ENCODE results near the gene PLA2G4A.

The PLA2G4A gene

DNA sequence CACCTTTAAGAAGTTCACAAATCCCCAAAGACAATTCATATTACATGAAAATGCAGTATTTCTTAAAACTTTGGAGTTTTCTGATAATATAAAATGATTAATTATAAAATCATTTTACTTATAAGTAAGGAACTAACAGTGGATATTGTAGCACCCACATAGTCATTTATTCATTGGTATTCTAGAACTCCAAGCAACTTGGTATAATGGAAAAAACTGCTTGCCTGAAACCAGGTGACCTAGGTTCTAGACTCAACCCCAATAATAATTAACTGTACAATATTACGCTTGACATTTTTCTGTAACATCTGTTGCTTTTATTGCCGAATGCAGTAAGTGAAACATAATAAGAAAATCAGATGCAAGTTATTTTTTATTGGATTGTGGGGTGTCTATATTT, 2.4 kb downstream of the PLA2G4A start:
- DNase-seq = no peak

DNA sequence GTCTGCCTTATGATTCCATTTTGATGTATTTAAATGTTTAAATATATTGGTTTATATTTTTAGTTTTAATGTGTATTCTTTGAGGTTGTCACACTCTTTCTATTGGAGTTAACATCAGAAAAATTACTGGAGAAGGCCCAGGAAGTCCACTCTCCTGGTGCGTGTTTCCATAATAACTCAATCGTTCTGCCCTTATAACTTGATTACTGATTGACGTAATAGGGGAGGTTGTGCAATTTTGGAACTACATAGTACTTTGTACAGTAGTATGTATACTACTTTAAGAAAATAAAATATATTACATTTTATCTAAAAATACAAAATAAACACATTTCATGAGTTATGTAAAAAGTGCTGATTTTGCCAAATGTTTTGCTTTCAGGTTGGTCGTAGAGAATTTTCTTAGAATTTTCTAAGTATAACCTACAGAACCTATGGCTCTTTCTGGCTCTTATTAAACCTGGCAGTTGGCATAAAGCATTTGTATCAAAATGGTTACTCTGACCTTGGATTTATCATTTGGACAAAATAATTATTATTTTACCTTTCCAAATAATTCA, 5.7 kb downstream of the PLA2G4A start:
- no peak for DNase-seq

DNA sequence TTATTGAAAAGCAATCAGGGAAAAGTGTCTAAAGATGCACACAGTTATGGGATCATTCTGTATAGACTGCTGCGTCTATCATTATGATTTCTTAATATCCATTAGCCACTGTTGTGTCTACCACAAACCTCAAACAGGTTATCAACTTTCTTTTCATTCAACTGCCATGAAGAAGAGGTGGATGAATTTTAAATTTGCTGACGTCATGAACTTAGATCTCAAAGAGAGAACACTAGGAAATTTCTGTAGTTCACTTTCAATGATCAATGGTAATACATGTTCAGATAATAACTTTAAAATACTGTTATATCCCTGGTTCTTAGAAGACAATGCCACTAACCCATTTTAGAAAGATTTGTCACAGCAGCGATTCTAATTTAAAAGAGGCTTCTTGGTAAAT, 6.7 kb downstream of the PLA2G4A start:
- no peak for DNase-seq

DNA sequence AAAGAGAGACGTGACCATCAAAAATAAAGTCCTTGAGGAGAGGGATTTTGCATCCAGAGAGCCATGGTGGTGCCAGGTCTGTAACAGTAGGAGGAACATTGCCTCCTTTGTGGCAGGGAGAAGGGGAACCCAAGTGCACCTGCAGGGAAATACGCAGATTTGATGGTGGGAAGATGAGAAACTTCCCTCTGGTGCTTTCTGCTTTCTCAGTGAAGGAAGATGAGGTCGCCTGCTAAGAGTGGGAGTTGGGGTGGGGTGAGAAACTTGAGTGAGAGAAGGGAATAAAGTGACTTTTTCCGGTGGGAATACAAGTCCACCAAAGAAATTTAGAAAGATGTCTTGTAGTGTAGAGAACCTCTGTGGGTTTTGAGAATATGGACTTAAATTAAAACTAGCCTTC, 9.1 kb downstream of the PLA2G4A start:
- DNase-seq = no peak

DNA sequence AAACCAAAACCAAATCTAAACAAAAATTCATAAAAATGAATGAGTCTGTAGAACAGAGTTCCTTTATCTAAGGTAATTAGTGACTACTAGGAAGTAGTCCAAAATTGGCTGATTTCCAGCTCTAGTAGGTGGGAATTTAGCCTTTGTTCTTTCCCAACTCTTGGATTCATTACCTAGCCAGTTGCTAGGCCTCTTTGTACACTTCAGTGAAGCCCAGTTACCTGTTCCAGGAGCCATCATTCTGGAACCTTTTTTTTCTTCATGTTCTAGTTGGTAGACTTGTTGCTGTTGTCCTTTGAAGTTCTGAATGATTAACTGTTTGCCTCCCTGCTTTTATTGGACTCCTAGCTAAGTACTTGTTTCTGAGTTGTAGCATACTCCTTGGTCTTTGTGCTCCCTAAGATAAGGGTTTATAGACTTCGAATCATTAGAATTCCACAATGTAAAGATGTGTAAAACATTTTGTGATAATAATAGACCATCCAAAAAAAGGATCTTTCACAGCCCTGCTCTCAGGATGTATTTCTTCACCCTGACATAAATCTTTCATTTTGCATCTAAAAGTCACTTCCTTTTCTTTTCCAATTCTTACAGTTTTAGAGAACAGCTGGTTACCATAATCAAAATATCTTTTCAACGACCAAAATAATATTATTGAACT, 9.8 kb downstream of the PLA2G4A start:
- DNase-seq = no peak

DNA sequence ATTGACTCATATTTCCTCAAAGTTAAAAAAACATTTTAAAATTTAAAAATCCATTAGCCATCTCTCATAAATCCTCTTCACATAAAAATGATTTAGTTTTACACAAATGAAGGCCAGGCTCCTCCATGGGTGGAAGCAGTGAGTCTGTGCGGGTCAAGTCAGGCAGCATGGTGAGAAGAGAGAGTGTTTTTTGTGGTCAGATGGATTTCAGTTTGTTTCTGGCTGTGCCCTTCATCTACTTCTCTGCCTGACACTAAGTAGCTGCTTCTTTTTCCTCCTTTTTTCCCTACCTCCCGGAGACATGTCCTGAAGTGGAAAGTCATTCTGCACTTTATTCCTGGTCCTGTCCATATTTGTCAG, 10.3 kb downstream of the PLA2G4A start:
- no peak for DNase-seq

DNA sequence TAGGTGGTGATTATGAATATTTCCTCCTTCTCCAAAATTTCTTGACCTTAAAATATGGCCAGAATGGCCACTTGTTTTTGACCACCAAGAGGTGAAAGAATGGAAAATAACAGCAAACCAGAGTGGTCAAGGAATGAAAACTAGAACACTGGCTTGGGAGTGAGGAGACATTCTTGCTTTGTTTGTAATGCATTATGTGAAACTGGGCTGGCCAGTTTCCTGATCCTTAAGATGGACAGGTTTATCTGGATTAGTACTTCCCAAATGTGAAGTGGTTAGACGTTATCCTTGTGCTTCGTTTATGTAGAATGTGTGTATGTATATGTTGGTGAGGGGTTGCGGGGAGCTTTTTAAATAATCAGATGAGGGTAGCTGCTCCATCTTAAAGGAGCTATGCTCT, 12.8 kb downstream of the PLA2G4A start:
- no peak for DNase-seq

DNA sequence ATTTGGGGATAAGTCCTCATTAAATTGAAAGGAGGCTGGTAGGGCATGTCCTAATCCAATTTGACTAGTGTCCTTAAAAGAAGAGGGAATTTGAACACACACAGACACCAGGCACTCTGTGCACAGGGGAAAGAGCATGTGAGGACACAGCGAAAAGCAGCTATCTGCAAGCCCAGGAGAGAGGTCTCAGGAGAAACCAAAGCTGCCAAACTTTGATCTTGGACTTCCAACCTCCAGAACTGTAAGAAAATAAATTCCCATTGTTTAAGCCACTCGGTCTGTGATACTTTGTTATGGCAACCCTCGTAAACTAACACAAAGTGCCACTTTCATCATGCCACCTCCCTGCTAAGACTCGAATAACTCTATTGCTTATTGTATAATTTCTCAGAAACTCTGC, 13.8 kb downstream of the PLA2G4A start:
- DNase-seq = no peak

DNA sequence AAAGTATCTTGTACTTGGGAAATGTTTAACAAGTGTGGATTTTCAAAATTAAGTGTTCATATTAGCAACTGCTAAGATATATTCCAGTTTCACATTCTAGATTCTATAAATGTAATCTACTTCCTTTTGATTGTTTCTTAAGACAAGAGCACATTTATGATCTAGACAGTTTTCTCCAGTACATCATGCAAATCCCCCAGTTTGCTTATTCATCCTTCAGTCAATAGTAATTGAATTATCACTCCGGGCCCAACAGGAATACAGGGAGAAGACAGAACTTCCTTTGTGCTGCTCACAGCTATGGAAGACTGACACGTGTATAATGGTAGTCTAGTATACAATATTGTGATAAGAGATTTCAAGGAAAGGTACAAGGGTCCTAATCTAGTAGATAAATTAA, 14.5 kb downstream of the PLA2G4A start:
- DNase-seq = no peak

DNA sequence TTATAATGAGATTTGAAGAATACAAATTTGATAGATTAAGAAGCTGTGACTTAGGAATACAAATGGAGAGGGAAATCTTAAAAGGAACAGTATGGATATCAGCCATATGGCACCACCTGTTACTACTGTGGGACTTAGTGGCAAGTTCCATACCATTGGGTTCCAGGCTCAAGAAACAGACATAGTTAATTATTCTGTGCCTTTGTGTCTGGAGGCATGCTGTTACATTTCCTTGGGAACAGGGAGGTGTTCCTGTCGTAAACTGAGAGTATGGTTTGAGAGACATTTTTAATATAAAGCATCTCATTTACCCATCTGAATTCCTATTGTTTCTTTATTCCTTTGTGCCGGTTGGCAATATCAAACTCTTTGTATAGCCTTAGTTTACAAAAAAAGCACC, 15.2 kb downstream of the PLA2G4A start:
- DNase-seq = no peak

DNA sequence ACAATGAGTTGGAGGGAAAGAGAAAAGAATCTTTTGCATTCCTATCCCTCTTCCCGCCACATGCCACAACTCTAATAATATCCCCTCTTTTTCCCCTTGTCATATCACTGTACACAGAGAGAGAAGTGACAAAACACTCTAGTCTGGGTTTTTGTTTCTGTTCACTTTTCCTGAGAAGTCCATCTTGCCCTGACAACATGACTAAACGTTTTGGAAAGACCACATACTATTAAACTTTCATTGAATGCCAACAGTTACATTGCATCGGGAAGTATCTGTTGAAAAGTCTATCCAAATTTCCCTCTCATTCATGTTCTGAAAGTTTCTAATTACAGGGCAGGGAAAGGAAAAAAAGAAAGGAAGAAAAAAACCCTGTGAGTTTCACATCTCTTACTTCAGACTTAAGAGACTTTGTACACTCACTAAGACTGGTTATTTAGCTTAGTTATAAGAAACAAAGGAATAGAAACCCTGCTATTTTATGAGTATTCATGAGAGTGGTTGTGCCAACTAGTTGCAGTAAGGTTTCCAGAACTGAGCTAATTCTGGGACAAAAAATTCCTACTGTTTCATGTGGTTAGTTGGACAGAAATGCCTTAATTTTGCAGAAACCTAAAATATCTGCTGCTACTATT, 16.9 kb downstream of the PLA2G4A start:
- no peak for DNase-seq

DNA sequence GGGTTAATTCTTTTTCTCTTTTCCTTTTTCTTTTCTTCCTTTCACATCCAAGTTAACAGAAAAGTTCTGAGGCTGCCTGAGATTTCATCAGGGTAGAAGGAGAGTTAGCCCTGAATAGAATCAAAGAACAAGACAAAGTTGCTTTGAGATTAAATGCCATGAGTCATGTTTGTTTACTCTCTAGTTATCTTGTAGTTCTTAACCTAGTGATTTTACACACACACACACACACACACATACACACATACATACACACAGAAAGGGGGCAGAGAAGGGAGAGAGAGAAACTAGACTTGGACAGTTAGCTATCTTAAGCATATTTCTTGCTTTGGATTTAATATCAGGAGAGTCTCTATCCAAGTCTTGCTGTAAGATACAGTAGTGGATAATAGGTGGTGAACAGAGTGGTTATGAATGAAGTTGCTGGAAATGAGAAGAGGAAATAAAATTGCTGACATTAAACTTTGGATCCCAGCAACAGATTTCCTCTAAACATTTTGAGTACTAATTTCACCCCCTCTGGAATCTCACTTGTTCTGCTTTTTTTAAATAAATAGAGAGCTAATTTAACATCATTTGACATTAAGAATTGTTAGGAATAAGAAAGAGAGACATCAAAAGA, 19.9 kb downstream of the PLA2G4A start:
- no peak for DNase-seq

DNA sequence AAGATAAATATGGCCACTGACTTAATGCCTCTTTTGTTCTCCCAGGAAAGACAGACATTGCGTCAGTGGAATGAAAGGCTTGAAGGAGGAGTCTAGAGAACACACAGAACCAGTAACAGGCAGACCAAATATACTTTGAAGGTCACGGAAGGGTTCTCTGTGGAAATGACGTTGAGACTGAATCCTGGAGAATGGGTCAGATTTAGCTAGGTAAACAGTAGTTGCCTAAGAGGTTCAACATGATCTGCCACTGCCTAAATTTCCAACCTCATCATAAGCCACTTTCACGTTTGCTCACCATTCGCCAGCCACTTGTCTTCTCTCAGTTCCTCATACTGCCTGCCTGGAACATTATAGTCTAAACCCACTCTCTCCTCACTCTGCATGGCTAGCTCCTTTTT, 20.5 kb downstream of the PLA2G4A start:
- peak in 2 of 56 donors; percentile 1 to 10 for DNase-seq

DNA sequence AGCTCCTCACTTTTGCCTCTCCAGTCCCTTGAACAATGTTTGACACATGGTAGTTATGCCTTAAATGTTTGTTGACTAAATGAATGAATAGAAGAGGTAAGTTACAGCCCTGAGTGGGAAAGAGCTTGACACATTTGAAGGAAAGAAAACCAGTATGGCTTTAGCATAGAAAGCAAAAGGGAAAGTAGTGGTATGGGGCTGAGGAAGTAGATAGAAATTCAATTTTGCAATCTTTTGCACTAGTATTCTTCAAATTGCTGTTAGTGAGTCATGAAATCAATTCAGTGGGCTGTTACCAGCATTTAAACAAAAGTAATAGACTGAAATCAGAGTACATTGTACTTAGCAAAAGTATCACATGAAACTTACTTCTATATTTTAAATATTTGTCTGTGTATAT, 21.1 kb downstream of the PLA2G4A start:
- no peak for DNase-seq

DNA sequence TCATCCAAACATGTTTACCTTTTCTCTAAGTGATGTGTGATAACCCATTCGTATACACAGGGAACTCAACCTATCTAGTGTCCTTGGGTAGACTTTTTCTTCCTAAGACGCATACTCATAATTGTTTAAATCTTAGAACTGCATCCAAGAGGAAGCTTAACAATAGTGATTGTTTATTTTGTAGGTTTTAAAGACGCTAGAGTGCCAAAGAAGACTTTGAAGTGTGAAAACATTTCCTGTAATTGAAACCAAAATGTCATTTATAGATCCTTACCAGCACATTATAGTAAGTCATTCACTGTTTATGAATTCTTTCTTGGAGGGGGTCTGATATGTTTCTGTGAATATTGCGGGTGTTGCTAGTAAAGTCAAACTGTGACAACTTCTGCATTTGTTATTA, 25.4 kb downstream of the PLA2G4A start:
- DNase-seq = no peak

DNA sequence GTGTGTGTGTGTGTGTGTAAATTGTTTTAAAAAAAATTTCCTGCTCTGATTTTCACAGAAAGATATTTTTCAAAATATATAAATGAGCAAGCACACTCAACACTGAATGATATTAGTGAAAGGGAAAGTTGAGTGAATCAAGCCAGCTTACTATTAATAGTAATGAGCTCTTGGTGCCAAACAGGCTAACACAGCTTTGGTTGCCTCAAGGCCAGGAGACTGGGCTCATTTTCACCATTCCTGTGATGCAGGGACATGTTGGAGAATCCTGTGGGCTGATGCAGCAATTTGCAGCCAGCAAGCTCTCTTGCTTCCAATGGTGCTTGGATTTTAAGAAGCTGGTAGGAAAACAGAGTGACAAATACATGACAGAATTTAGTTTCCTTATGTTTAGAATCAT, 30.2 kb downstream of the PLA2G4A start:
- DNase-seq = no peak

DNA sequence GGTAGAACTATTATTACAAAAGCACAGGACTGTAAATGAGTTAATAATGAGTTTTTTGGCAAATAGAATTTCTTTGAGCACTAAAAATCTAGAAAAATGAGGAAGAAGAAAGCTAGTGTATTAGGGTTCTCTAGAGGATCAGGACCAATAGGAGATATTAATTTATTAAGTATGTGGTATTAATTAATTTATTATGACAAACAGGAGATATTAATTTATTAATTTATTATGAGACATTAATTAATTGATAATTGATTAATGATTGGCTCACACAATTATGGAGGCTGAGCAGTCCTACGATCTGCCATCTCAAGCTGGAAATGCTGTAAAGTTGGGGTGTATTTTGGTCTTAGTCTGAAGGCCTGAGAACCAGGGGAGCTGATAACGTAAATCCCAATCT, 31.2 kb downstream of the PLA2G4A start:
- DNase-seq = no peak

DNA sequence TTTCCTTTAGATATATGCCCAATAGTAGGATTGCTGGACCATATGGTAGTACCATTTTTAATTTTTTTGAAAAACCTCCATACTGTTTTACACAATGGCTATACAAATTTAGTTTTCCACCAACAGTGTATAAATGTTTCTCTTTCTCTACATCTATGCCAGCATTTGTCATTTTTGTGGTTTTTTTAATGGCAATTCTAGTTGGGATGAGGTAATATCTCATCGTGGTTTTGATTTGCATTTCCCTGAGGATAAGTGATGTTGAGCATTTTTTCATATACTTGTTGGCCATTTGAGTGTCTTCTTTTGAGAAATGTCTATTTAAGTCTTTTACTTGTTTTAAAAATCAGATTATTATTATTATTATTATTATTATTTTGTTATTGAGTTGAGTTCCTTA, 35.5 kb downstream of the PLA2G4A start:
- DNase-seq = no peak

DNA sequence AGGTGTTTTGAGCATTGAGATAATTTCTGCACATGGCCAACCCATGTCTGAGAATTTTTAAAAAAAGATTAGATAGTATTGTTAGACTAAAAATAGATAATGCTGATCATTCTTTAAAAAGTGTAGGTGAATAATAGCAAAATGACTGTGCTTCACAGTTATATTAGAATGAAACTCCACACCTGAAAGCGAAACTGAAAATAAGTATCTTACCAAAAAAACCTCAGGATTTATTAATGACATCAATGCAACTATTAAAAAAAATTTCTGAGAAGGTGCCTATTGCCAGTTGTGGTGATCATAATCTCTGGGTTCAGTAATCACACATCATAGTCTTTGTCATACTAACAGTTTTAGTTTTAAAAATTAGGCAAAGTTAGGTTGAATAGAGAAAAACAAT, 36.5 kb downstream of the PLA2G4A start:
- DNase-seq = no peak

DNA sequence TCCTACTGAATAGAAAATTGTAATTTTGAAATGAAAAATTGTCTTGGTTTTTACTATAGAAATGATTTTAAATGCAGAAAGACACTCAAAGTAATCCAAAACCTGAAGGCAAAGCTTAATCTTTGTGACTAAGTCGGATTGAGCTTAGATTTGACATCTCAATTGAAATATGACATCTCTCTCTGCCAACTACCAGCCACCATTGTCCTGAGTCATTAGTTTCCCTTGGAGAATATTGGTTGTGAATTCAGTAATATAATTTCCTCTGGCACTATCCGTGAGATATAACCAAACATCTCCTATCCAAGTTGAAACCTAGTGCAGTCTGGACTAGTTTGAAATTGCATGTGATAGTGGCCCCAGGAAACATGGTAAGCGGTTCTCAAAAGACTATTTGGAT, 37.1 kb downstream of the PLA2G4A start:
- no peak for DNase-seq

DNA sequence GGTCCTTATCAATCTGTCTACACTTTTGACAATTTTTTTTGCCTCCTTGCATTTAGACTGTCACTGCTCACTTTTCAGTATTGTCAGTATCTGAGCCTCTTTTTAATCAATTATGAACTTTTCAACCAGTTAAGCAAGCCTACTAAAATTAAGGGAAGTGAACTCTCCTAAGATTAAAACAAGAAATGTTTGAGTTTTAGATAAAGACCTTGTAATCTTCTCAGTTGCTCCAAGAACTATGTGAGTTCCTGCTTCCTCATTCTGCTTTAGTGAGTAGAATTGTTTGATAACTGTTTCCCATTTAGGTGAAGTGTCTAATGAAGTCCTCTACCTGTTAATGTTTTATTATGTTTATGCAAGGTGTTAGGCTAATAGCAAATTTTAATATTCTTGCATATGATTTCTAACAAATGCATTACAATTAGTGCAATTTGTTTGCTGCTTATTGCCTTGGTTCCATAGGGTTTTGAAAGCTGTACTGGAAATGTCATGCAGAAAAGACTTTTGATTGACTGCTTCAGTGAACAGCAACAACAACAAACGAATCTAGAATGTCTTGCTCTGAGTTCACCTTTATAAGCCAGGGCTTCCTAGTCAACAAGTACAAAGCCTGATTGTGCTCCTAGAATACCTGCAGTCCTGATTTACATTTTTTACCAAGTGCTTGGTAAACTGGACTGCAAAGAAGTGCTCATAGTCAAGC, 40.9 kb downstream of the PLA2G4A start:
- no peak for DNase-seq

DNA sequence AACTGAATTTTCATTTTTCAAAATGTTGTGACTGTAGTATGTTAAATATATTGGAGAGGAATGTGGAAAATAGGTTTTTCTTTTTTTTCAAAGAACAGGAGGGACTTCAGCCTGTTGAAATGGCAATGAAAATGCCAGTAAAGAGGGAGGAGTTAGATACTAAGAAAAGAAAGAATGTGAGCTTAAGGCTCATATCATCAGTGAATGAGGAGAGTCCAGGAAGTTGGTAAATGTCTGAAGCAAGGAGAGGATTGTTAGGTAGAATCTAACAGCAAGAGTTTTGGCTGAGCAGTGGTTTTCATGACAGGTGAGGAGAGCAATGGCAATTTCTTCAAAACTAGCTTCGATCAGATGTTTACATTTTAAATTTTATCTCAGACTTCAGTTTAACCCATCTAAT, 43.0 kb downstream of the PLA2G4A start:
- no peak for DNase-seq
